GM12872 (cell line): ENCODE results near the gene USPL1.

Source experiments
- CTCF ChIP-seq: IDR thresholded peaks from 3 replicates; pipeline ENCODE4 v1.5.1; 2011; ENCODE audit warnings: low read depth, mild to moderate bottlenecking, low read length, moderate library complexity; ENCODE audit not compliant: insufficient read depth

USPL1 gene

GRCh38 chr13:30698488-30699005 lies 80.8 kb downstream of the USPL1 start:
- TF ChIP-seq CTCF: no peak

GRCh38 chr13:30700364-30700763 lies 82.6 kb downstream of the USPL1 start:
- no peak for TF ChIP-seq CTCF

- TF ChIP-seq CTCF: 0 out of 3 replicates have a peak, but pooled peaks have one; percentile 13
Observed at GRCh38 chr13:30702006-30702405, 84.3 kb downstream of the USPL1 start.

- TF ChIP-seq CTCF: no peak
Observed at GRCh38 chr13:30704596-30704995, 86.9 kb downstream of the USPL1 start.

GRCh38 chr13:30705680-30706079 lies 88.0 kb downstream of the USPL1 start:
- no peak for TF ChIP-seq CTCF

GRCh38 chr13:30708541-30708940 lies 90.8 kb downstream of the USPL1 start:
- no peak for TF ChIP-seq CTCF
